GM13976 (cell line): ENCODE results near the gene TRAM2.

Experiments
- DNase-seq: peaks from one replicate; pipeline ENCODE4 v3.0.0; 2012; ENCODE audit warnings: low spot score
- CTCF ChIP-seq: IDR thresholded peaks from 2 replicates; pipeline ENCODE4 v1.5.1; 2012; ENCODE audit warnings: borderline replicate concordance, mild to moderate bottlenecking; ENCODE audit not compliant: insufficient read depth; ENCODE audit errors: extremely low read depth, missing control alignments, control extremely low read depth
- in situ Hi-C: fragments of 300-500 bp; cut with MboI; formaldehyde crosslinking; loops from one replicate; pipeline ENCODE4 v1.12.0; 2022; ENCODE audit warnings: low sequenced_read_pairs, mixed read lengths, inconsistent platforms; ENCODE audit not compliant: unreplicated experiment

TRAM2 gene

GRCh38 chr6:52616059-52616690, 39.3 kb upstream of the TRAM2 start:
- no peak for DNase-seq
- in situ Hi-C loops = no loop called here
- TF ChIP-seq CTCF = no peak

- in situ Hi-C loops = no loop called here
- TF ChIP-seq CTCF = no peak
- DNase-seq = no peak
These were observed 35.6 kb upstream of the TRAM2 start for GRCh38 chr6:52612336-52613054.

- no peak for TF ChIP-seq CTCF
- in situ Hi-C loops = no loop called here
- no peak for DNase-seq
These were observed 35.0 kb upstream of the TRAM2 start for GRCh38 chr6:52611833-52612232.

- in situ Hi-C loops = no loop called here
- DNase-seq = no peak
- no peak for TF ChIP-seq CTCF
These were observed 34.0 kb upstream of the TRAM2 start for GRCh38 chr6:52610745-52611355.

- no peak for TF ChIP-seq CTCF
- in situ Hi-C loops = no loop called here
- no peak for DNase-seq
These were observed 33.2 kb upstream of the TRAM2 start for GRCh38 chr6:52610011-52610410.

GRCh38 chr6:52605610-52606185, 28.8 kb upstream of the TRAM2 start:
- TF ChIP-seq CTCF = no peak
- DNase-seq = no peak
- in situ Hi-C loops = no loop called here
